ENCODE data around the gene KRTAP2-4.

- TF ChIP-seq CTCF (IDR thresholded peaks at IDR 0.05) (no peak), POLR2AphosphoS5 (IDR thresholded peaks at IDR 0.05) (no peak)
Observed at GRCh38 chr17:41054025-41054424, 11.7 kb downstream of the KRTAP2-4 start.

All from gastroesophageal sphincter (tissue), 3 donors.